ENCODE results near the gene CNGA3. TPM values are rescaled to one million over a fixed set of nuclear protein-coding genes. Genes with fewer than 3 reads are reported as not detected.

Gene CNGA3
- under 0.01 TPM in 2 replicates for total RNA-seq
- 0.03 TPM in 1 of 2 replicates, not detected in the other for polyA plus RNA-seq
- polyA plus RNA-seq (2012): 0.03 TPM in 1 of 2 replicates, not detected in the other
- not detected in 2 replicates for polyA minus RNA-seq (ENCODE audit: low replicate concordance)

DNA sequence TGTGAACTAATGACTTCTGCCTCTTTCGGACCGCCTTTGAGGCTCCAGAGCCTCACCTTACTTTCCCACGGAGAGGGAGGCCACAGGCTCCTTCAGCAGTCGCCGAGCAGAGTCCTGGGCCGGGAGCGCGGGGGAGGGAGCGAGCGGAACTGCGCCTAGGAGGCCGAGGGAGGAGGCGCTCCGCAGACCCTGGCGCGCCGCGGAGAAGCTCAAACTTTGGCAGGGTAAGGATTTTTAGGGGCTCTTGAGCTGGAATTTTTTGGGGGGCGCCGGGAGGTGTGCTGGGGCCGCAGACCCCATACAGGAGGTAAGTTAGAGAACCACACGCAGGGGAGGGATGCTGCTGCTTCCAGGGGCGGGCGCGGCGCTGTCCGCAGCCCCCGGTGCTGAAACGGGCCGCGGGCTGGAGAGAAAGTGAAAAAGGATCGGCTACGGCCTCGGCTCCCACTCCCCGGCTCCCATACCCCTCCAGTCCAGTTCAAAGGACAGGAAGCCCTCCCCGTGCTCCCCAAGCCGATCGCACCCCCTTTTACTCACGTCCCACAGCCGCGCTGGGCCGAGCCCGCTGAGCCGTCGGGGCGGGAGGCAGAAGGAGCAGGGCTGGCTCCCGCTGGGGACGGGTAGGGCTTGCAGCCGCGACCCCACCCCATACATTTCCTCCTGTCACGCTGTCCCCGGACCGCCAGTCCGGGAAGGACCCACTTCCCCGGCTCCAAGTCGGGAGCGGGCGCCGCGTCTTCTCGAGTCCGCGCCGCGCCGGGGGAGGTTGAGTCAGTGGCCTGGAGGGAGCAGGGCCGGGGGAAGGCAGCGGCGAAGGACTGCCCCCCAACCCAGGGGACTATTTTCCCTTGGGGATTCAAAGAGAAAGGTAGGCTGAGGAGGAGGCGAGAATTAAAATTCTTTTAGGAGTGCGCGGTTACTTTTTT is at the start of gene CNGA3:
Gene CNGA3, plus strand, starts transcription at position 146 of the 926 bp plus-strand sequence. CDS start 23,520 bp downstream, outside the sequence.
- H4K20me1 ChIP-seq (ENCODE audit: control insufficient read depth, extremely low read depth, insufficient read depth, low read length): no peaks in the 10 kb centered on the region
- no peak within 1 kb of the TSS for H2AFZ ChIP-seq (ENCODE audit: low read length)

DNA sequence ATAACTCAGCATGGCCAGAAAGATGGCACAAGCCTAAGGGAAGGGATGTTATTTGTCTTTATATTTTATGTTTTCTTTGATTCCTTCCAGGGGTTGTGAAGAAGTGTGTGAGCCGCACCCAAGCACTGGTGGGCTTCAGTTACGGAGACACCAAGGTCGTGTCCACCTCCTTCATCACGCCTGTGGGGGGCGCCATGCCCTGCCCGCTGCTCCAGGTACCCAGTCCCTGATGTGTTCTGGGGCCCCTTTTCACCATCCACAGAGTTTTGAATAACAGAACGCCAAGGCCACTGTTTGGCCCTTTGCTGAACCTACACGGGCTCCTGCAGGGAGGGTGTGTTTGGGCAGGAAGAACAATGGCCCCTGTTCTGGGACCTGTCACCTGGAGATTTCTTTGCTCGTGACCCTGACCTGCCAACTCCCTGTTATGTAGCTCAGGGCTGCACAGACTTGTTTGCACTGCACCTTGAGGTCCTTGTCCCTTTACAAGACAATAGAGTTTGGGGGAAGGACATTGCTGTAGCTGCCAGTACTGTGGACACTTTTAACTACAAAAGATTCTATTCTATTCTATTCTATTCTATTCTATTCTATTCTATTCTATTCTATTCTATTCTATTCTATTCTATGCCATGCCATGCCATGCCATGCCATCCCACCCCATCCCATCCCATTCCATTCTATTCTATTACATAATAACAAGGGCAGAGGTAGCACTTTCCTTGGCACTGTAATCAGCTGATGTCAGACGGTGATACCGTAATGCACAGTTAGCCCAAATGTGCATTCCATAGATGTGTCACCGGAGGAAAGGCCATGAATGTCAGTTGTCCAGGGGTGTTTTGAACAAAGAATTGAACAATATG is 48.2 kb upstream of the CNGA3 start:
- no peak for DNase-seq (ENCODE audit: low read depth in 2 of 2)
- Histone ChIP-seq H3K9me3 (ENCODE audit: control insufficient read depth, insufficient read depth, low read depth, low read length) (no peaks in the 10 kb centered on the region), H3K4me3 (replicated peaks in 1 of 4; ENCODE audit: control extremely low read depth in 1 of 4, insufficient read depth in 1 of 4, low read depth in 3 of 4, low read length in 4 of 4) (no peak overlapping the region), H3K27me3 (ENCODE audit: control insufficient read depth, insufficient read depth, low read length) (peaks cover 3% of the 10 kb centered on the region), H3K9ac (ENCODE audit: insufficient read depth, low read length) (no peak overlapping the region), H3K36me3 (ENCODE audit: control insufficient read depth, insufficient read depth, low read length) (no peaks in the 10 kb centered on the region), H3K4me1 (ENCODE audit: control insufficient read depth, extremely low read depth, insufficient read depth, low read length) (no peaks in the 10 kb centered on the region), H3K79me2 (ENCODE audit: control insufficient read depth, insufficient read depth, low read length) (no peaks in the 10 kb centered on the region), H3K27ac (ENCODE audit: insufficient read depth, low read length) (no peak overlapping the region), H3K4me2 (ENCODE audit: extremely low read depth, insufficient read depth, low read length) (no peak overlapping the region), H4K20me1 (ENCODE audit: control insufficient read depth, extremely low read depth, insufficient read depth, low read length) (no peaks in the 10 kb centered on the region), H2AFZ (ENCODE audit: low read length) (no peak overlapping the region)
- TF ChIP-seq, protein P1, sequence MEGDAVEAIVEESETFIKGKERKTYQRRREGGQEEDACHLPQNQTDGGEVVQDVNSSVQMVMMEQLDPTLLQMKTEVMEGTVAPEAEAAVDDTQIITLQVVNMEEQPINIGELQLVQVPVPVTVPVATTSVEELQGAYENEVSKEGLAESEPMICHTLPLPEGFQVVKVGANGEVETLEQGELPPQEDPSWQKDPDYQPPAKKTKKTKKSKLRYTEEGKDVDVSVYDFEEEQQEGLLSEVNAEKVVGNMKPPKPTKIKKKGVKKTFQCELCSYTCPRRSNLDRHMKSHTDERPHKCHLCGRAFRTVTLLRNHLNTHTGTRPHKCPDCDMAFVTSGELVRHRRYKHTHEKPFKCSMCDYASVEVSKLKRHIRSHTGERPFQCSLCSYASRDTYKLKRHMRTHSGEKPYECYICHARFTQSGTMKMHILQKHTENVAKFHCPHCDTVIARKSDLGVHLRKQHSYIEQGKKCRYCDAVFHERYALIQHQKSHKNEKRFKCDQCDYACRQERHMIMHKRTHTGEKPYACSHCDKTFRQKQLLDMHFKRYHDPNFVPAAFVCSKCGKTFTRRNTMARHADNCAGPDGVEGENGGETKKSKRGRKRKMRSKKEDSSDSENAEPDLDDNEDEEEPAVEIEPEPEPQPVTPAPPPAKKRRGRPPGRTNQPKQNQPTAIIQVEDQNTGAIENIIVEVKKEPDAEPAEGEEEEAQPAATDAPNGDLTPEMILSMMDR (conservative IDR thresholded peaks at IDR 0.05 in 1 of 2, IDR thresholded peaks at IDR 0.05 in 1 of 2; ENCODE audit: low read depth in 1 of 2, low read length in 2 of 2): no peak
- no peak for TF ChIP-seq EZH2 (IDR thresholded peaks at IDR 0.05; ENCODE audit: low read length, missing control alignments)

More for the DNA sequence above, at the start of gene CNGA3:
- DNase-seq (ENCODE audit: low read depth in 2 of 2): peak; percentile 9 to 31
- H3K4me2 ChIP-seq (ENCODE audit: extremely low read depth, insufficient read depth, low read length): peak within 1 kb of the TSS; percentile 17
- peak within 1 kb of the TSS in 1 of 4 experiments; percentile 38 for H3K4me3 ChIP-seq (replicated peaks in 1 of 4; ENCODE audit: control extremely low read depth in 1 of 4, insufficient read depth in 1 of 4, low read depth in 3 of 4, low read length in 4 of 4)
- H3K9ac ChIP-seq (ENCODE audit: insufficient read depth, low read length): no peak within 1 kb of the TSS
- H3K9me3 ChIP-seq (ENCODE audit: control insufficient read depth, insufficient read depth, low read depth, low read length): no peaks in the 10 kb centered on the region
- H3K27ac ChIP-seq (ENCODE audit: insufficient read depth, low read length): no peak within 1 kb of the TSS
- H3K36me3 ChIP-seq (ENCODE audit: control insufficient read depth, insufficient read depth, low read length): no peaks in the 10 kb centered on the region
- H3K4me1 ChIP-seq (ENCODE audit: control insufficient read depth, extremely low read depth, insufficient read depth, low read length): no peaks in the 10 kb centered on the region
- H3K27me3 ChIP-seq (ENCODE audit: control insufficient read depth, insufficient read depth, low read length): peaks cover 56% of the 10 kb centered on the region
- TF ChIP-seq, protein P1 (conservative IDR thresholded peaks at IDR 0.05 in 1 of 2, IDR thresholded peaks at IDR 0.05 in 1 of 2; ENCODE audit: low read depth in 1 of 2, low read length in 2 of 2): no peak
- peak; percentile 88 for TF ChIP-seq EZH2 (IDR thresholded peaks at IDR 0.05; ENCODE audit: low read length, missing control alignments)
- no peaks in the 10 kb centered on the region for H3K79me2 ChIP-seq (ENCODE audit: control insufficient read depth, insufficient read depth, low read length)

Data from fibroblast of lung (primary cell).